Ishikawa (cell line): ENCODE data around the gene SIAH2.

Experiments
- EP300 ChIP-seq: IDR thresholded peaks from 2 replicates; pipeline ENCODE4 v1.6.1; 2012; ENCODE audit warnings: borderline replicate concordance
- FOXM1 ChIP-seq: IDR thresholded peaks from 2 replicates; pipeline ENCODE4 v1.6.1; 2012; ENCODE audit warnings: low read depth, borderline replicate concordance
- RAD21 ChIP-seq: IDR thresholded peaks from 2 replicates; pipeline ENCODE4 v1.6.1; 2012; ENCODE audit warnings: low read depth
- TAF1 ChIP-seq: IDR thresholded peaks from 2 replicates; pipeline ENCODE4 v1.6.1; 2012; ENCODE audit warnings: low read depth, mild to moderate bottlenecking
- TEAD4 ChIP-seq: IDR thresholded peaks from 2 replicates; pipeline ENCODE4 v1.6.1; 2012
- YY1 ChIP-seq: IDR thresholded peaks from 2 replicates; pipeline ENCODE4 v1.6.1; 2012; ENCODE audit warnings: low read depth
- ZBTB7A ChIP-seq: IDR thresholded peaks from 2 replicates; pipeline ENCODE4 v1.6.1; 2012; ENCODE audit warnings: low read depth

DNA sequence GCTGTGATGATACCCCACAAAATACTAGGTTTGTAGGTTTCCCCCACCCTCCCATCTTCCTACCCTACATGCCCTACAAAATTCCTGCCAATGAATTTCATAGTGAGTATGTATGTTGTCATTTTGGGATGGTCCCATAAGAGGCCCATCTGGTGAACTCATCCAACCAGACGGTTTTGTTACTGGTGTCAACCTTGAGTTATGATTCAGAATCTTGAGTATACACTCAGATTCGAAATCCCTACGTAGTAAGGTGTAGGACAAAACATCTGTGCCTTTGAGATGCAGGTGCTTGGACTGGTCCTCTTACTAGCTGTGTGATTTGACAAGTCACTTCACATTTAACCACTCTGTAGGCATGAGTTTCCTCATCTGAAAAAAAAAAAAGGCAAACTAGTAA lies 3.6 kb downstream of the SIAH2 start:
- TF ChIP-seq FOXM1, result no peak
- TF ChIP-seq EP300, result no peak
- no peak for TF ChIP-seq TEAD4
- no peak for TF ChIP-seq ZBTB7A
- TF ChIP-seq RAD21, result no peak
- TF ChIP-seq TAF1, result no peak
- no peak for TF ChIP-seq YY1
